HCT116 (cell line): ENCODE results near the gene CAVIN2. TPM values are rescaled to one million over a fixed set of nuclear protein-coding genes. Genes with fewer than 3 reads are reported as not detected.
A peak's percentile ranks its signal among the peaks of the same experiment; 100 is the strongest.

Experiments used
- ATAC-seq: fragments of 200-7000 bp; cut with Tn5 transposase; 2 replicates; pipeline ENCODE4 v1.9.1; 2020; ENCODE audit warnings: mild to moderate bottlenecking, moderate library complexity
- BruUV-seq: library from RNA; stranded (reverse); fragments of 400-500 nt; replicated peaks from 2 replicates; lab custom pipeline; 2021; lab: Mats Ljungman, UMichigan
- CTCF ChIA-PET: fragments of 300-600 bp; sonication (Branson Sonifier 250); formaldehyde crosslinking; loops from one replicate; lab custom pipeline; 2021; ENCODE audit warnings: antibody characterized with exemption; lab: Charles Lee
- POLR2A ChIA-PET: fragments of 300-600, 350-600 bp; sonication (Branson Sonifier 250); formaldehyde crosslinking; loops from one replicate; lab custom pipeline; 2021; ENCODE audit warnings: antibody characterized with exemption; lab: Charles Lee
- RAD21 ChIA-PET, 2 experiments: fragments of 300-600 bp; sonication (Branson Sonifier 250); formaldehyde crosslinking; loops; one replicate each; lab custom pipeline; 2023; ENCODE audit warnings: low total read pairs in 2 of 2; ENCODE audit not compliant: uncharacterized antibody in 2 of 2, unreplicated experiment in 2 of 2, low non-redundant PET in 1 of 2; lab: Charles Lee
- DNase-seq: peaks from one replicate; pipeline ENCODE4 v3.0.0-alpha.2; 2010; ENCODE audit warnings: low read depth, low spot score
- H2AFZ ChIP-seq: fragments of 200-600 bp; shearing (Covaris generic), sonication (generic); 2 replicates; pipeline ENCODE4 v1.6.1; 2017; ENCODE audit warnings: low read depth, mixed run types, mixed read lengths, antibody characterized with exemption, low read length; ENCODE audit not compliant: poor library complexity, severe bottlenecking
- H3K27ac ChIP-seq: 2 replicates; pipeline ENCODE4 v1.5.1; 2012; ENCODE audit warnings: low read depth, low read length
- H3K27me3 ChIP-seq: fragments of 200-600 bp; sonication (generic); 2 replicates; pipeline ENCODE4 v1.6.1; 2016; ENCODE audit warnings: mixed run types, low read length, mixed read lengths; ENCODE audit not compliant: insufficient read depth
- H3K36me3 ChIP-seq, 2 experiments: fragments of 200-500 bp in 1 of 2; fragments of 200-600 bp in 1 of 2; sonication (Bioruptor generic) in 1 of 2; sonication (generic) in 1 of 2; 2 replicates each; pipeline versions ENCODE4 v1.5.1 to v1.6.1; 2014 to 2016; ENCODE audit warnings: low read length in 2 of 2, inconsistent platforms in 1 of 2, mixed read lengths in 1 of 2, mixed run types in 1 of 2; ENCODE audit not compliant: insufficient read depth in 2 of 2, control insufficient read depth in 1 of 2
- H3K4me1 ChIP-seq, 2 experiments: fragments of 200-600 bp in 1 of 2; sonication (generic) in 1 of 2; 2 replicates each; pipeline versions ENCODE4 v1.5.1 to v1.6.1; 2012 to 2017; ENCODE audit warnings: low read length in 2 of 2, inconsistent platforms in 1 of 2, mild to moderate bottlenecking in 1 of 2, mixed read lengths in 1 of 2, mixed run types in 1 of 2, moderate library complexity in 1 of 2; ENCODE audit not compliant: insufficient read depth in 2 of 2, control insufficient read depth in 1 of 2
- H3K4me2 ChIP-seq: fragments of 200-600 bp; sonication (generic); 2 replicates; pipeline ENCODE4 v1.6.1; 2017; ENCODE audit warnings: mixed run types, low read length, mixed read lengths
- H3K4me3 ChIP-seq, 2 experiments: fragments of 200-600 bp in 1 of 2; sonication (generic) in 1 of 2; replicated peaks in 1 of 2; 2 replicates each; pipeline ENCODE4 v1.5.1; 2011 to 2016; ENCODE audit warnings: low read length in 2 of 2, control low read depth in 1 of 2, low read depth in 1 of 2, mild to moderate bottlenecking in 1 of 2, mixed read lengths in 1 of 2, mixed run types in 1 of 2
- H3K79me2 ChIP-seq: fragments of 200-600 bp; sonication (generic); 2 replicates; pipeline ENCODE4 v1.6.1; 2017; ENCODE audit warnings: mild to moderate bottlenecking, mixed run types, low read length, moderate library complexity, mixed read lengths; ENCODE audit not compliant: insufficient read depth
- H3K9ac ChIP-seq: fragments of 200-600 bp; sonication (generic); 2 replicates; pipeline ENCODE4 v1.6.1; 2016; ENCODE audit warnings: low read length, mixed read lengths
- H3K9me2 ChIP-seq: fragments of 200-600 bp; sonication (generic), shearing (Covaris generic); 2 replicates; pipeline ENCODE4 v1.6.1; 2017; ENCODE audit warnings: mixed run types, mild to moderate bottlenecking, moderate library complexity; ENCODE audit not compliant: insufficient read depth
- H3K9me3 ChIP-seq, 2 experiments: fragments of 200-500 bp in 1 of 2; fragments of 200-600 bp in 1 of 2; sonication (Bioruptor generic) in 1 of 2; sonication (generic) in 1 of 2; 2 replicates each; pipeline ENCODE4 v1.6.1; 2014 to 2017; ENCODE audit warnings: low read length in 2 of 2, mixed read lengths in 2 of 2, inconsistent platforms in 1 of 2, low read depth in 1 of 2, mild to moderate bottlenecking in 1 of 2, mixed run types in 1 of 2, moderate library complexity in 1 of 2; ENCODE audit not compliant: control insufficient read depth in 1 of 2, insufficient read depth in 1 of 2
- H4K20me1 ChIP-seq: fragments of 200-600 bp; sonication (generic), shearing (Covaris generic); 2 replicates; pipeline ENCODE4 v1.6.1; 2017; ENCODE audit warnings: mixed run types, mild to moderate bottlenecking, moderate library complexity; ENCODE audit not compliant: insufficient read depth
- CTCF ChIP-seq, 3 experiments: fragments of 200-600 bp in 1 of 3; sonication (generic) in 1 of 3; IDR thresholded peaks in 2 of 3; conservative IDR thresholded peaks in 1 of 3; 2 replicates each; pipeline ENCODE4 v1.5.1; 2012 to 2017; ENCODE audit warnings: low read depth in 2 of 3, low read length in 2 of 3, antibody characterized with exemption in 1 of 3, borderline replicate concordance in 1 of 3, control low read depth in 1 of 3, mild to moderate bottlenecking in 1 of 3, mixed read lengths in 1 of 3, mixed run types in 1 of 3, moderate library complexity in 1 of 3; ENCODE audit not compliant: insufficient read depth in 1 of 3
- EZH2 ChIP-seq: fragments of 200-600 bp; sonication (generic); IDR thresholded peaks from 2 replicates; pipeline ENCODE4 v1.6.1; 2017; ENCODE audit warnings: antibody characterized with exemption, mixed run types
- EZH2phosphoT487 ChIP-seq: fragments of 200-600 bp; IDR thresholded peaks from 2 replicates; pipeline ENCODE4 v1.6.1; 2018; ENCODE audit warnings: antibody characterized with exemption, borderline replicate concordance
- FOSL1 ChIP-seq: IDR thresholded peaks from 2 replicates; pipeline ENCODE4 v1.6.1; 2012; ENCODE audit warnings: low read depth
- JUND ChIP-seq: IDR thresholded peaks from 2 replicates; pipeline ENCODE4 v1.6.1; 2012
- MAX ChIP-seq: IDR thresholded peaks from 2 replicates; pipeline ENCODE4 v1.6.1; 2012
- POLR2A ChIP-seq: IDR thresholded peaks from 2 replicates; pipeline ENCODE4 v1.7.0; 2011; ENCODE audit warnings: borderline replicate concordance; ENCODE audit not compliant: insufficient read depth, insufficient read length; ENCODE audit errors: extremely low read depth
- RAD21 ChIP-seq: IDR thresholded peaks from 2 replicates; pipeline ENCODE4 v1.6.1; 2012; ENCODE audit warnings: low read depth, mild to moderate bottlenecking
- SRF ChIP-seq: IDR thresholded peaks from 2 replicates; pipeline ENCODE4 v1.6.1; 2012; ENCODE audit warnings: low read depth
- TCF7L2 ChIP-seq: IDR thresholded peaks from 2 replicates; pipeline ENCODE4 v1.7.0; 2011; ENCODE audit warnings: borderline replicate concordance, inconsistent platforms; ENCODE audit not compliant: insufficient read depth, insufficient read length; ENCODE audit errors: extremely low read depth
- YY1 ChIP-seq: IDR thresholded peaks from 2 replicates; pipeline ENCODE4 v1.6.1; 2011; ENCODE audit warnings: low read length, low read depth, moderate library complexity, mild to moderate bottlenecking; ENCODE audit not compliant: insufficient replicate concordance; ENCODE audit errors: extremely low read depth
- ZNF274 ChIP-seq: fragments of 200-500 bp; sonication (Bioruptor generic); IDR thresholded peaks from 2 replicates; pipeline ENCODE4 v1.6.1; 2014; ENCODE audit warnings: mild to moderate bottlenecking, low read depth, low read length, inconsistent platforms
- intact Hi-C: fragments of 100-400 bp; cut with micrococcal nuclease; formaldehyde crosslinking; loops from 2 replicates; pipeline ENCODE4 v1.10.0; 2022
- total RNA-seq: library from RNA; stranded (reverse); gene quantifications from one replicate; pipeline ENCODE4 v1.2.1, GENCODE V29; 2021; ENCODE audit not compliant: unreplicated experiment

CAVIN2 gene
- total RNA-seq, 1 experiment from 2014 or later = 0.27 TPM

GRCh38 chr2:191863988-191864387 is 17.1 kb upstream of the CAVIN2 start:
- DNase-seq (no peak), ATAC-seq (no peak)
- BruUV-seq = no TSS peak
- peaks cover 37 to 40% of the 10 kb centered on the region in 2 experiments for H3K4me1 ChIP-seq
- no peaks in the 10 kb centered on the region for H4K20me1 ChIP-seq
- ChIA-PET CTCF (no interaction called here), RAD21 (no interaction called here), POLR2A (no interaction called here)
- intact Hi-C loops = no loop called here
- peak overlapping the region; percentile 83 for H2AFZ ChIP-seq
- no peak overlapping the region for H3K4me2 ChIP-seq
- no peaks in the 10 kb centered on the region for H3K36me3 ChIP-seq
- H3K27me3 ChIP-seq = no peaks in the 10 kb centered on the region
- H3K79me2 ChIP-seq = no peaks in the 10 kb centered on the region
- no peaks in the 10 kb centered on the region for H3K9me2 ChIP-seq
- no peak overlapping the region for H3K27ac ChIP-seq
- H3K9me3 ChIP-seq = no peaks in the 10 kb centered on the region
- no peak overlapping the region for H3K4me3 ChIP-seq
- TF ChIP-seq POLR2A (no peak), SRF (no peak), TCF7L2 (no peak), ZNF274 (no peak), EZH2phosphoT487 (no peak), YY1 (no peak), FOSL1 (no peak)
- TF ChIP-seq, all 23 proteins: peak for 0
- H3K9ac ChIP-seq = no peak overlapping the region

GRCh38 chr2:191862156-191862775 is 15.4 kb upstream of the CAVIN2 start:
- intact Hi-C loops = no loop called here
- H3K79me2 ChIP-seq = no peaks in the 10 kb centered on the region
- H2AFZ ChIP-seq = no peak overlapping the region
- no peaks in the 10 kb centered on the region for H3K9me2 ChIP-seq
- no peaks in the 10 kb centered on the region for H4K20me1 ChIP-seq
- no peak overlapping the region for H3K4me2 ChIP-seq
- TF ChIP-seq MAX (no peak), ZNF274 (no peak), SRF (no peak), EZH2 (no peak), YY1 (no peak), JUND (no peak), POLR2A (no peak), RAD21 (no peak), CTCF (IDR thresholded peaks at IDR 0.05 in 2 of 3, conservative IDR thresholded peaks at IDR 0.05 in 1 of 3; ENCODE audit: borderline replicate concordance in 1 of 3, insufficient read depth in 1 of 3, low read depth in 2 of 3, low read length in 2 of 3) (no peak), TCF7L2 (no peak)
- BruUV-seq = no TSS peak
- H3K4me3 ChIP-seq = no peak overlapping the region
- ChIA-PET CTCF (interaction anchor here (2.1 kb wide), 1 partner anchor 9 kb away, joined by 10 read pairs; no protein-coding TSS in a partner anchor), RAD21 (no interaction called here), POLR2A (no interaction called here)
- H3K36me3 ChIP-seq = no peaks in the 10 kb centered on the region
- ATAC-seq (no peak), DNase-seq (no peak)
- H3K9me3 ChIP-seq = no peaks in the 10 kb centered on the region
- H3K9ac ChIP-seq = no peak overlapping the region
- H3K27me3 ChIP-seq = no peaks in the 10 kb centered on the region
- H3K4me1 ChIP-seq = peaks cover 31 to 37% of the 10 kb centered on the region in 2 experiments
- no peak overlapping the region for H3K27ac ChIP-seq
